Astrocyte of the spinal cord (primary cell): Measurements from ENCODE around the gene PYY.
"Not testable (repeated sequence)": the region's sequence is repeated elsewhere in the genome, so short reads cannot be mapped to it uniquely, and the experiment has no call there.

Source experiments
- DNase-seq: peaks from one replicate; pipeline ENCODE4 v3.0.0; 2011; ENCODE audit warnings: low read depth, low spot score
- H3K4me3 ChIP-seq: 2 replicates; pipeline ENCODE4 v1.5.1; 2011; ENCODE audit warnings: low read depth, mild to moderate bottlenecking, low read length, moderate library complexity
- CTCF ChIP-seq: IDR thresholded peaks from 2 replicates; pipeline ENCODE4 v1.5.1; 2012; ENCODE audit warnings: low read depth, mild to moderate bottlenecking, low read length, inconsistent platforms
- in situ Hi-C: cut with HindIII; loops from 2 replicates; pipeline ENCODE4 v1.10.0; 2017; ENCODE audit warnings: low sequenced_read_pairs

Gene PYY

GRCh38 chr17:43936434-43936833 lies 17.3 kb downstream of the PYY start:
- in situ Hi-C loops = no loop called here
- H3K4me3 ChIP-seq = no peak overlapping the region
- no peak for TF ChIP-seq CTCF
- no peak for DNase-seq

- in situ Hi-C loops = no loop called here
- H3K4me3 ChIP-seq = no peak overlapping the region
- TF ChIP-seq CTCF = no peak
- DNase-seq = no peak
Measured at GRCh38 chr17:43935926-43936261, 17.8 kb downstream of the PYY start.

GRCh38 chr17:43935204-43935925 lies 18.4 kb downstream of the PYY start:
- in situ Hi-C loops = no loop called here

GRCh38 chr17:43932923-43933322 lies 20.8 kb downstream of the PYY start:
- no peak overlapping the region for H3K4me3 ChIP-seq
- no peak for TF ChIP-seq CTCF
- no peak for DNase-seq
- in situ Hi-C loops = no loop called here

More at GRCh38 chr17:43935204-43935925, 18.4 kb downstream of the PYY start:
- TF ChIP-seq CTCF = no peak
- H3K4me3 ChIP-seq = no peak overlapping the region
- no peak for DNase-seq

GRCh38 chr17:43932357-43932756 lies 21.4 kb downstream of the PYY start:
- DNase-seq = no peak
- TF ChIP-seq CTCF = no peak
- H3K4me3 ChIP-seq = no peak overlapping the region
- in situ Hi-C loops = no loop called here

- TF ChIP-seq CTCF = no peak
- DNase-seq = no peak
- H3K4me3 ChIP-seq = no peak overlapping the region
- in situ Hi-C loops = no loop called here
Measured at GRCh38 chr17:43931062-43931571, 22.6 kb downstream of the PYY start.

GRCh38 chr17:43928609-43929008 lies 25.1 kb downstream of the PYY start:
- no peak for DNase-seq
- no peak overlapping the region for H3K4me3 ChIP-seq
- in situ Hi-C loops = no loop called here
- TF ChIP-seq CTCF = no peak

- in situ Hi-C loops, H3K4me3 ChIP-seq, DNase-seq: not testable (repeated sequence)
Measured at GRCh38 chr17:43927929-43928328, 25.8 kb downstream of the PYY start.
